ENCODE data around the gene OSMR. TPM values are rescaled to one million over a fixed set of nuclear protein-coding genes. Genes with fewer than 3 reads are reported as not detected.

The OSMR gene
- polyA plus RNA-seq, 4 donors, result 8.2 to 11.1 (median 10.1) TPM

Other genes with a start within 250 kb of the OSMR start
- gene RICTOR, start 228.4 kb downstream of the OSMR start, polyA plus RNA-seq (ENCODE audit: insufficient read length in 4 of 4), result 10 to 100 TPM; 20.9 to 28.0 (median 25.3) TPM